CD4-positive, CD25-positive, alpha-beta regulatory T cell (primary cell): Measurements from ENCODE around the gene CHADL. TPM values are rescaled to one million over a fixed set of nuclear protein-coding genes. Genes with fewer than 3 reads are reported as not detected.

Experiments
- ATAC-seq, 2 donors: fragments of 150-1000 bp; cut with Tn5 transposase; one replicate each; pipeline ENCODE4 v1.10.0; 2021; ENCODE audit warnings: low read depth in 2 of 2, moderate number of reproducible peaks in 2 of 2, moderate library complexity in 1 of 2
- DNase-seq, 3 donors: peaks; one replicate each; pipeline versions ENCODE4 v3.0.0 to v3.0.0-alpha.2; 2012 to 2022; ENCODE audit warnings: mixed read lengths in 1 of 3
- H3K27ac ChIP-seq: one replicate; pipeline ENCODE4 v1.7.0; 2013; ENCODE audit warnings: mild to moderate bottlenecking, low read length; ENCODE audit not compliant: insufficient read depth, poor library complexity, severe bottlenecking
- H3K27me3 ChIP-seq: one replicate; pipeline ENCODE4 v1.7.0; 2013; ENCODE audit warnings: low read length; ENCODE audit not compliant: control insufficient read depth, insufficient read depth
- H3K36me3 ChIP-seq: one replicate; pipeline ENCODE4 v1.7.0; 2013; ENCODE audit warnings: mild to moderate bottlenecking, low read length, moderate library complexity; ENCODE audit not compliant: control insufficient read depth, insufficient read depth
- H3K4me1 ChIP-seq: 2 replicates; pipeline ENCODE4 v1.7.0; 2013; ENCODE audit warnings: mild to moderate bottlenecking, low read length; ENCODE audit not compliant: insufficient read depth, control insufficient read depth, poor library complexity, severe bottlenecking
- H3K4me3 ChIP-seq: one replicate; pipeline ENCODE4 v1.7.0; 2013; ENCODE audit warnings: low read depth, mild to moderate bottlenecking, low read length, moderate library complexity
- H3K9me3 ChIP-seq, 2 experiments: 1 replicate in 1 of 2; 2 replicates in 1 of 2; pipeline ENCODE4 v1.7.0; 2013; ENCODE audit warnings: low read length in 2 of 2, mild to moderate bottlenecking in 1 of 2, moderate library complexity in 1 of 2; ENCODE audit not compliant: control insufficient read depth in 2 of 2
- H3K27ac Mint-ChIP-seq, 3 donors: one replicate each; pipeline ENCODE4 v1.8.0; 2020 to 2022; ENCODE audit warnings: mild to moderate bottlenecking in 3 of 3, mixed read lengths in 3 of 3, moderate library complexity in 2 of 3
- H3K27me3 Mint-ChIP-seq: one replicate; pipeline ENCODE4 v1.8.0; 2022; ENCODE audit warnings: mild to moderate bottlenecking, mixed read lengths
- H3K36me3 Mint-ChIP-seq: one replicate; pipeline ENCODE4 v1.8.0; 2020; ENCODE audit warnings: mixed read lengths
- H3K4me1 Mint-ChIP-seq, 4 donors: one replicate each; pipeline ENCODE4 v1.8.0; 2020 to 2022; ENCODE audit warnings: mixed read lengths in 4 of 4, mild to moderate bottlenecking in 1 of 4
- H3K4me3 Mint-ChIP-seq, 4 donors: one replicate each; pipeline ENCODE4 v1.8.0; 2020 to 2022; ENCODE audit warnings: mild to moderate bottlenecking in 4 of 4, mixed read lengths in 4 of 4, moderate library complexity in 3 of 4
- H3K9me3 Mint-ChIP-seq, 7 donors: one replicate each; pipeline ENCODE4 v1.8.0; 2020 to 2022; ENCODE audit warnings: mixed read lengths in 7 of 7, mild to moderate bottlenecking in 3 of 7, moderate library complexity in 2 of 7
- polyA plus RNA-seq, 4 donors: library from polyadenylated mRNA; unstranded; fragments of 300-500 nt; fragmentation: Illumina TruSeq; gene quantifications; one replicate each; pipeline ENCODE4 v1.2.3, GENCODE V29; 2021
- total RNA-seq: library from RNA; stranded (reverse); gene quantifications from one replicate; pipeline ENCODE4 v1.2.3, GENCODE V29; 2022

Gene CHADL
- total RNA-seq, result 1.2 TPM
- under 1 TPM; 0.22 to 0.58 (median 0.51) TPM for polyA plus RNA-seq

DNA sequence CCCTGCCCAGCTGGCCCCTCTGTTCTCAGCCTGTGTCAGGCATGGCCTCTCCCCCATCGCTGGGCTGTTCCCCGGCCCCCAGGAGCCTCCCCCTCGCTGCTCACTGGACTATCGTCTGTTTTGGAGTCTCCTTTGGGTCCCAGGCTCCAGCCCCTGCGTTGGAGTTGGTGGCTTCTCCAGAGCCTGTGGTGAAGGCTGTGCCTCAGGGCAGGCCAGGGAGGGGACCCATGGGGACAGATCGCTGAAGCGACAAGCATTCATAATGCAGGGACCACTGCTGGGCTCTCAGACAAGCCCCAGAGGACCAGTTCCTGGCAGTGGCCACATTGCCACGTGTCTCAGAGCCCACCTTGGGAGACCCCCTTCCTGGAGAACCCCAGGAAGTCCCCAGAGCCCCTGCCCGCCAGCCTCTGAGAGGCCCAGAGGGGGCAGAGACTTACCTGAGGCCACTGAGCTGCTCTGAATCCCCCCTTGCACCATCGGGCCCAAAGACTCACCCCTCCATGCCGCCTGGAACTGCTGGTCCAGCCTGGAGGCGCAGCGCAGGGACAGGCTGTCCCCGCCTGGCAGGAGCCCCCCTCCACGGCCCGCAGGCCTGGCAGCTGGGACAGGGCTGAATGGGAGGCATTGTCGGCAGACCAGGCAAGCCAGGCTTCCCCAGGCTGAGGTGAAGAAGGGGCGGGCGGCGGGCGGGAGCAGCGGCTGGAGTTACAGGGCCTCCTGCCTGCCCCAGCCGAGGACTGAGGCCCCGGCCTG lies at the start of gene CHADL:
Gene CHADL (minus strand): TSS at position 555 of the 756 bp plus-strand sequence. CDS start 50 bp downstream, at position 505.
- ATAC-seq (no peak), DNase-seq (no peak)
- Histone ChIP-seq H3K9me3 (no peaks in the 10 kb centered on the region), H3K27ac (no peak within 1 kb of the TSS), H3K27me3 (no peaks in the 10 kb centered on the region), H3K4me1 (peaks cover 11% of the 10 kb centered on the region), H3K36me3 (no peaks in the 10 kb centered on the region), H3K4me3 (no peak within 1 kb of the TSS)
- Mint-ChIP-seq H3K27me3 (no peaks in the 10 kb centered on the region), H3K27ac (peak within 1 kb of the TSS in 1 of 3 donors; percentile 81), H3K4me3 (peak within 1 kb of the TSS in 1 of 4 donors; percentile 71), H3K9me3 (no peaks in the 10 kb centered on the region), H3K36me3 (peaks cover 6% of the 10 kb centered on the region), H3K4me1 (peaks cover 0 to 12% (median under 1%) of the 10 kb centered on the region in 4 donors)

DNA sequence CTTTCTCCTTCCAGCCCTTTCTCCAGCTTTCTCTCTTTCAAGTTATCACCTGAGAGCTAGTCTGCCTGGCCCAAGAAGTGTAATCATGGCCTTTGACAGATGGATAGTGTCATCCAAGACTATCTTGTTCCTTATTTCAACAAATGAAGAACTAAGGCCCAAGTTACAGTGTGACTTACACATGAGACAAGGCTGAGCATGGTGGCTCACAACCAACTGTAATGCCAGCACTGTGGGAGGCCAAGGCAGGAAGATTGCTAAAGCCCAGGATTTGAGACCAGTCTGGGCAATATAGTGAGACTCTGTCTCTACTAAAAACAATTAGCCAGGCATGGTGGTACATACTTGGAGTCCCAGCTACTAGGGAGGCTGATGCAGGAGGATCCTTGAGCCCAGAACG lies 48.9 kb upstream of the CHADL start:
- Mint-ChIP-seq H3K9me3 (no peaks in the 10 kb centered on the region), H3K36me3 (no peaks in the 10 kb centered on the region), H3K27me3 (no peaks in the 10 kb centered on the region), H3K4me3 (peak overlapping the region in 2 of 4 donors; percentile 36 to 47), H3K27ac (peak overlapping the region in 2 of 3 donors; percentile 36 to 85), H3K4me1 (peaks cover 6 to 25% (median 10%) of the 10 kb centered on the region in 4 donors)
- ATAC-seq (no peak), DNase-seq (no peak)
- no peak overlapping the region for H3K27ac ChIP-seq
- no peaks in the 10 kb centered on the region for H3K9me3 ChIP-seq
- H3K27me3 ChIP-seq, result no peaks in the 10 kb centered on the region
- no peak overlapping the region for H3K4me3 ChIP-seq
- H3K4me1 ChIP-seq, result peaks cover 17% of the 10 kb centered on the region
- H3K36me3 ChIP-seq, result peaks cover 3% of the 10 kb centered on the region

- H3K27ac ChIP-seq, result no peak overlapping the region
- H3K9me3 ChIP-seq, result no peaks in the 10 kb centered on the region
- Mint-ChIP-seq H3K4me1 (peaks cover 10 to 35% (median 13%) of the 10 kb centered on the region in 4 donors), H3K9me3 (no peaks in the 10 kb centered on the region), H3K36me3 (peaks cover 3% of the 10 kb centered on the region), H3K4me3 (peak overlapping the region; percentile 45 to 76 (median 57)), H3K27me3 (no peaks in the 10 kb centered on the region), H3K27ac (peak overlapping the region; percentile 56 to 99 (median 93))
- ATAC-seq (no peak), DNase-seq (no peak)
- peaks cover 21% of the 10 kb centered on the region for H3K4me1 ChIP-seq
- no peak overlapping the region for H3K4me3 ChIP-seq
- no peaks in the 10 kb centered on the region for H3K27me3 ChIP-seq
- H3K36me3 ChIP-seq, result peaks cover 7% of the 10 kb centered on the region
Measured at GRCh38 chr22:41288245-41288946, 47.7 kb upstream of the CHADL start.

- Mint-ChIP-seq H3K27me3 (no peaks in the 10 kb centered on the region), H3K4me3 (peak overlapping the region; percentile 95 to 98 (median 97)), H3K27ac (peak overlapping the region; percentile 99), H3K4me1 (peaks cover 13 to 46% (median 21%) of the 10 kb centered on the region in 4 donors), H3K36me3 (peaks cover 9% of the 10 kb centered on the region), H3K9me3 (no peaks in the 10 kb centered on the region)
- peaks cover 21% of the 10 kb centered on the region for H3K4me1 ChIP-seq
- peaks cover 8% of the 10 kb centered on the region for H3K36me3 ChIP-seq
- ATAC-seq, result peak; percentile 13 to 23
- H3K27ac ChIP-seq, result peak overlapping the region; percentile 98
- DNase-seq, result peak in 2 of 3 donors; percentile 44 to 81
- peak overlapping the region; percentile 93 for H3K4me3 ChIP-seq
- no peaks in the 10 kb centered on the region for H3K27me3 ChIP-seq
- H3K9me3 ChIP-seq, result no peaks in the 10 kb centered on the region
Measured at GRCh38 chr22:41286639-41287091, 45.9 kb upstream of the CHADL start.

DNA sequence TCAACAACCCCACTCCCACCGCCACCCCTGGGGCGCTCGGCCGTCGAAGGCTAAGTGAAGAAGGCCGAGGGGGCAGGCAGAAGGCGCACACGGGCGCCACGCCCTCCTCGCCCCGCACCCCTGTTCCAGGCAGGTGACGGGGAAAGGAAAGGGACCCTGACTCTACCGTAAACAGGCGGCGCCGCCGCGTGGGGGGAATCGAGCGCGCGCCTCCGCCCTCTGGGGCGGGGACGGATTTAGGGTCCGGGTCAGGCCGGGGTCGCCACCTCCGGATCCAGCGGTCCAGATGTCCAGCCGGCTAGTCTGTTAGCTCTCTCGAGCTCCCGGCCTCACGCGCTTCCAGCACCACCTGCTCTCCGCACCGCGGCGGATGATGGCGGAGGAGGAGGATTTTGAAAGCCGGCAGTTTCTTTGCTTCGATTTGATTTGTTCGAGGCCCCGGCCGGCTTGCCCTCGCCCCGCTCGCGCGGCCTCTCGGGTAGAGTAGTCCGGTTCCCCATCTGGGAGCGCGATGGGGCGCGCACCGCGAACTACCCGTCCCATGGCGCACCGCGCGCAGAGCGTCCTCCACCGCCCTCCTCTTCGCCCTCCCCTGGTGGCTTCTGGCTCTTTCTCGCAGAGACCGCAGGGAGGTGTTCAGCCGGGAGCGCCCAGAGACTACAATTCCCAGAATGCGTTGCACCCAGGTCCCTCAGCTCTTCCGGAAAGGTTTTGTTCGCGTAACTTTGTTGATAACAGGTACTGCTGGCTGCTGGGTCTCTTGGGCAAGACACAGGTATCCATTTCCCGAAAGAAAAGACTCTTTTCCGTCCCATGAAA lies 45.3 kb upstream of the CHADL start, which contains the start of gene RANGAP1:
Gene RANGAP1 (minus strand): TSS at position 368 of the 819 bp plus-strand sequence. CDS start 5,143 bp downstream, outside the sequence.
- Histone ChIP-seq H3K27me3 (no peaks in the 10 kb centered on the region), H3K27ac (peak within 1 kb of the TSS; percentile 98), H3K4me1 (peaks cover 21% of the 10 kb centered on the region), H3K9me3 (no peaks in the 10 kb centered on the region), H3K4me3 (peak within 1 kb of the TSS; percentile 93), H3K36me3 (peaks cover 14% of the 10 kb centered on the region)
- peak; percentile 97 to 100 (median 99) for DNase-seq
- ATAC-seq, result peak; percentile 93 to 95
- Mint-ChIP-seq H3K4me3 (peak within 1 kb of the TSS; percentile 95 to 98 (median 97)), H3K36me3 (peaks cover 10% of the 10 kb centered on the region), H3K4me1 (peaks cover 15 to 52% (median 24%) of the 10 kb centered on the region in 4 donors), H3K9me3 (no peaks in the 10 kb centered on the region), H3K27me3 (no peaks in the 10 kb centered on the region), H3K27ac (peak within 1 kb of the TSS; percentile 99)

- Mint-ChIP-seq H3K9me3 (no peaks in the 10 kb centered on the region), H3K4me3 (peak overlapping the region; percentile 95 to 98 (median 97))
Measured at GRCh38 chr22:41285441-41285819, 44.7 kb upstream of the CHADL start.

DNA sequence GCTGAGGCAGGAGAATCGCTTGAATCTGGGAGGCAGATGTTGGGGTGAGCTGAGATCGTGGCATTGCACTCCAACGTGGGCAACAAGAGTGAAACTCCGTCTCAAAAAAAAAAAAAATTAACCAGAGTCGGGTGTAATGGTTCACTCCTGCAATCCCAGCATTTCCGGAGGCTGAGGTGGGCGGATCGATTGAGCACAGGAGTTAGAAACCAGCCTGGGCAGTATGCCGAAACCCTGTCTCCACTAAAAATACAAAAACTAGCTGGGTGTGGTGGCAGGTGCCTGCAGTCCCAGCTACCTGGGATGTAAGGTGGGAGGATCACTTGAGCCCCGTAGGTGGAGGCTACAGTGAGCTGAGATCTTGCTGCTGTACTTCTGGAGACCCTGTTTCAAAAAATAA lies 43.7 kb upstream of the CHADL start:
- Mint-ChIP-seq H3K9me3 (no peaks in the 10 kb centered on the region), H3K4me1 (peaks cover 15 to 65% (median 26%) of the 10 kb centered on the region in 4 donors), H3K36me3 (peaks cover 12% of the 10 kb centered on the region), H3K4me3 (peak overlapping the region; percentile 38 to 97 (median 95)), H3K27ac (peak overlapping the region in 2 of 3 donors; percentile 99), H3K27me3 (no peaks in the 10 kb centered on the region)
- Histone ChIP-seq H3K27ac (peak overlapping the region; percentile 98), H3K27me3 (no peaks in the 10 kb centered on the region), H3K4me3 (peak overlapping the region; percentile 80), H3K4me1 (peaks cover 21% of the 10 kb centered on the region), H3K9me3 (no peaks in the 10 kb centered on the region), H3K36me3 (peaks cover 25% of the 10 kb centered on the region)
- DNase-seq (no peak), ATAC-seq (no peak)

More at GRCh38 chr22:41285441-41285819, 44.7 kb upstream of the CHADL start:
- no peaks in the 10 kb centered on the region for H3K27me3 ChIP-seq
- ATAC-seq (peak; percentile 36 to 50), DNase-seq (peak; percentile 78 to 85 (median 80))
- H3K4me1 Mint-ChIP-seq, result peaks cover 15 to 58% (median 26%) of the 10 kb centered on the region in 4 donors
- H3K27me3 Mint-ChIP-seq, result no peaks in the 10 kb centered on the region
- H3K4me3 ChIP-seq, result peak overlapping the region; percentile 80
- peak overlapping the region; percentile 93 to 99 (median 99) for H3K27ac Mint-ChIP-seq
- peaks cover 19% of the 10 kb centered on the region for H3K36me3 ChIP-seq
- no peaks in the 10 kb centered on the region for H3K9me3 ChIP-seq
- H3K4me1 ChIP-seq, result peaks cover 21% of the 10 kb centered on the region
- peak overlapping the region; percentile 98 for H3K27ac ChIP-seq
- peaks cover 12% of the 10 kb centered on the region for H3K36me3 Mint-ChIP-seq
